NCI-H226 (cell line): ENCODE data around the gene GABBR2.
"Not testable (repeated sequence)": the region's sequence is repeated elsewhere in the genome, so short reads cannot be mapped to it uniquely, and the experiment has no call there.

ENCODE experiments used
- DNase-seq: peaks from one replicate; pipeline ENCODE4 v3.0.0-alpha.2; 2015

GABBR2 gene

GRCh38 chr9:98536542-98537173 is 172.1 kb downstream of the GABBR2 start:
- DNase-seq, result no peak

GRCh38 chr9:98533866-98534265 is 174.9 kb downstream of the GABBR2 start:
- no peak for DNase-seq

DNA sequence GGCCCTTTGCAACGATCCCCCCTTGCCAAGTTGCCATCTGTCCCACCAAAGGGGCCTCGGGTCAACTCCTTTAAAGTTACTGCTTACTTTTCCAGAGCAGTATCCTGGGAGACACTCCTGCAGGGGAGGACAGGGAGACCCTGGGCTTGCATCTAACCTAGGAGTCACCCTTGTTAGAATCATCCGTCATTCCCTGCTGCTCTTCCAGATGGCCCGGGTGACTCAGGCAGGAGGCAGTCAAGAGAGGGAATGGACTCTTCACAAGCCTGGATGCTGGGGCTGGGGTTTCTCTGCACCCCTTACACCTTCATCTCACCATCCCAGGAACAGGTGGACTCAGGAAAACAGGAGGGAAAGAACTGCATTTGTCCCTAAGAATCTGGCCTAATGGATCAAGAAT is 175.6 kb downstream of the GABBR2 start:
- no peak for DNase-seq

DNA sequence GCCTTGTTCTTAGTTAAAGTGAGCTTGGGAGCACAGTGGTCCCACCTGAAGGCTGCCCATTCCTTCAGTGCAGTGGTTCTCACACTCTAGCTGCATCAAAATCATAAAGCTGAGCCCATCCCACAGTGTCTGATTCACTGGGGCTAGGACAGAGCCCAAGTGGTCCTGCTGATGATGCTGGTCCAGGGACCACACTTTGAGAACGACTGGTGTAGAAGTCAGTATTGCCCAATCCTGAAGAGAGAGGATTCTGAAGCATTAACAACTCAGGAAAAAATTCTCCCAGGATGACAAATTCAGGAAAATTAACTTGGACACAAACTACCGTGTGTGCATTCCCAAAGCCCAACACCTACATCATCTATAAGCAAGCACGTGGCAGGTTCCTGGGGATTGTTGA is 176.2 kb downstream of the GABBR2 start:
- no peak for DNase-seq

DNA sequence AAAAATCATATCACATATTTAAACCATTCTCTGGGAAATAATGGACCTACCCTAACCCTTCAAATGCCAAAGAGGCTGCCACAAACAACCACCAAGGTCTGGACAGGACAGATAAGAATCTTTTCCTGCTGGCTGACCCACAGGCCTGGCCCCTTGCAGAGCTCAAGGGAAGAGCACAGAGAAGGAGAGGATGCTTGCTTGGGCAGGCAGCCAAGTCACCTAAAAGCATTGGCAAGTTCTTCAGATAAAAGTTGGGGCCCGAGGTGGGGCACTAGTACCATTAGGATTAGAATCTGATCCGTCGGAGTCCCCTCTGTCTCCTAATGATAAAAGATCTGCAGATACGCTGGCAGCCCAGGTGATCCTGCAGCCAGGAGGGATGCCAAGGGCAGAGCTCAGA is 176.6 kb downstream of the GABBR2 start:
- no peak for DNase-seq

DNA sequence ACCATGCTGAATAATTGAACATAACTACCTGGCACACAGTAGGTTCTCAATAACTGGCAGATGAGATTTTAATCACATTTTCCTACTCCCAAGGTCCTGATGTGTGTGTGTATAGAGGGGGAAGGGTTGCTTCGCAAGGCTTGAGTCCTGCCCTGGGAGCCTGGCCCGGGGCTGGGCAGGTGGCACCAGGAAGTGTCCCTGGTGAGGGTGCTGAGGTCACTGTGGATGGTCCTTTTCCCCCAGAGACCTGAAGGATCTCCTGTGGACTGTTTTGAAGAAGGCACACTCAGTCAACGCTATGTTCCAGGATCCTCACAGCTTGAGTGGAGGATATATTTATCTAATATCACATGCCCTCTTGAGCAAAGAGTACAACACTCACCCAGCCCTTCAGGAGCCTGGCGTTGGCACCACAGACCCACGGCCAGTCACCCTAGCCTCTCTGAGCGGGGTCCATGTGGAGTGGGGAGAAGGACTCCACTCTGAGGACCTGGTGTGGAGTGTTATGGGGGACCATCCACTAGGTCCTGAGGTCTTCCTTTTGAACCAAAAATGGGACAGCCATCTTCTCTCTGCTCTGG is 177.8 kb downstream of the GABBR2 start:
- DNase-seq, result no peak

DNA sequence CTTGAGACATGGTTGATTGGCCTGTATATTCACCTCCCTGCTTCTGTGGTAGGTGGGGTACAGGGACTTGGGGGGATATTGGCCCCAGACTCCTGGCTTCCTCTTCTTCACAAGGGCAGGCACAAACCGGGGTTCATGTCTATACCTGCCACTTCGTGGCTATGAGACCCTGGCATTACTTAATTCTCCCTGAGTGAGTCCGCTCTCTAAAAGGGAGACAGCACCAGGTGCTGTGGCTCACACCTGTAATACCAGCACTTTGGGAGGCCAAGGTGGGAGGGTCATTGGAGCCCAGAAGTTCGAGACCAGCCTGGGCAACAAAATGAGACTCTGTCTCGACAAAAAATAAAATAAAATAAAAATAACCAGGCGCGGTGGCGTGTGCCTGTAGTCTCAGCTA is 178.5 kb downstream of the GABBR2 start:
- DNase-seq, result no peak

DNA sequence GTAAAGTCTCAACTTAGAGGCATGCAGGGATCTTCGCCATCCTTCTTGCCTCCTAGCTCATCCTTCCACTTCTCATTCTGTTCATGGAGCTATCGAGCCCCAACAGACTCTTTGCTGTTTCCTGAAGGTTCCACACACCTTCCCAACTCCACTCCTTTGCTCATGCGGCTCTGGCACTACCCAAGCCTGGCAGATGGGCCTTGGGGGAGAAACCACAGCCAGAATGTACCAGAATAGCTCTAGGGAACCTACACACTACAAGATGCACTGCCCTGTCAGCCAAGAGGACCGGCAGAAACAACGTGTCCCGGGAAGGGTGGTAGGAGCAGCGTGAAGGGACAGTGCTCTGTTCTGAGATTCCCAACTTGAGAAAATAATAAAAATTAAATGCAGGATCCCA is 178.9 kb downstream of the GABBR2 start:
- no peak for DNase-seq

DNA sequence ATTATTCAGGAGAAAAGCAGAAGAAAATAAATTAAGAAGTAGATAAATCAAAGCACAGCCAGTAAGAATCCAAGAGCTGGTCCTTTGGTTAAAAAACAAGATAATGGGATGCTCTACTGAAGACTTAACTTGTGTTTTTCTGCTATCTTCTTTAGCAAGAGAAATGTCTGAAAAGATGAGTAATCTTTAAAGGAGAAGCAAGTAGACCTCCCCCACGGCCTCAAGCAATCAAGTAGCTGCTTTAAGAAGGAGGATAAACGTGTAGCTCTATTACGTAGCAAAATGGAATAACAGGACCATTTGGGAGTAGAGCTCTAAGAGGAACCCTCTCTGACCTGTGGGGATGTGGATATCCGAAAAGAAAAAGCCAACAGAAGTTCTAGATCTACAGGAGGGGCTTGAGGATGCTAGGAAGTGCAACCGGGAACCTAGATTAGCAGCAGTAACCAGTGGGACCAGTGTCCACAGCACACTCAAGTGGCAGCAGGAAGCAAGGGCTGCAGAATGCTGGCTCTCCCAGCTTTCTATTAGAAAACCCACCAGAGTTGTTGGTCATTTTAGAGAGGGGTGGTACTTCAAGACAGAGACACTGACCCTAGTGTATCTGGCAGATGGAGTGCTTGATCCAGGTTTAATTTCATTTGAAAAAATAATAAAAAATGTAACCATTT is 185.4 kb downstream of the GABBR2 start:
- DNase-seq, result peak; percentile 19

DNA sequence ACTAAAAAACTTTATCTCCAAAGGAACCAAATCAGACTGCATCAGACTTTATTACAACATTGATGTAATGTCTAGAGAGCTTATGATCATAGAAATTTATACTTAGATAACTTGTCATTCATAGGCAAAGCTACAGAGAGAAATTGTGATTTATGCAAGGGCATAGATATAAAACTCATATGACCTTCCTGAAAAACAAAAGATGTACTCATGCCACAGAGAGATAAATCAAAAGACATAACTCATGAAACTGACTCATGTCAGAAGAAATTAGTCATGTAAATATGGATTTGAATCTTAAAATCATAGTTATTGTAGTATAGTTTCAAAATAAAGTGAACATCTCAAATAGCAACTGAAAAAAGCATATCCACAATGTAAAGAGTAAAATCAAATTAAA is 186.2 kb downstream of the GABBR2 start:
- no peak for DNase-seq

DNA sequence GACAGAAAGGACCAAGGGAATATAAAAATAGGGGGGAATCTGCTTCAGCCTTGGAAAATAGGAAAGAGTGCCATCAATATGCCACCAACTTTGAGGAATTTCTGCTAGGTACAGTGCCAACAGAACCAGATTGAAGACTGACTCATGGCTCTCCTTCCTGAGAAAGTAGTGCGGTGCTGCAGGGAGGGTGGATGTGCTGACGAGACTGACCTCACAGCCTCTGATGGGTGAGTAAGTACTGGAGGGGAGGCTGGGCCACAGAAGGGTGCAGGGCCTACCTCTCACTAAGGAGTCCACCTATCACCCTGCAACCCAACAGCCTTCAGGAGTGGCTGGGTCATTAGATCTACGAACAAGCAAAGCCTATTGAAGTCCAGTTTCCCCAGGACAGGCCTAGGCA is 187.6 kb downstream of the GABBR2 start:
- peak; percentile 65 for DNase-seq

GRCh38 chr9:98520221-98520960 is 188.3 kb downstream of the GABBR2 start:
- no peak for DNase-seq

GRCh38 chr9:98519641-98520040 is 189.1 kb downstream of the GABBR2 start:
- DNase-seq, result no peak

DNA sequence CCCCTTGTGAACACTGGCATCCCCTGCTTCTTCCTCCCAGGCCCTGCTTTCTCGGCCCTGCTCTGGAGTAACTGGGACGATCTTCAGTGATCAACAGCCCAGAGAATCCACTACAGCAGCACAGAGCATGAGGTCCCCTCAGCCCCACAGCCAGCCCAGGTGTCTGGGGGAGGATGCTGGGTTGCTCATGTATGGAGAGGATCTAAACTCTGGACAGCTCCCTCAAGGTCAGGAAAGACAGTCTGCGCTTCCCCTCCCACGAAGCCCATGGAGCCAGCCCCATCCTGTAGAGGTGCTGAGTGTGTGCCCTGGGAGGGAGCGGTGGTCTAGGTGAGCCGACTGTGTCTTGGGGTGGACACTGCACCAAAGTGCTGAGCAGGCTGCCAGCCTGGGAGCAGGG is 190.2 kb downstream of the GABBR2 start:
- no peak for DNase-seq

- DNase-seq, result no peak
Measured at GRCh38 chr9:98517761-98518160, 191.0 kb downstream of the GABBR2 start.

DNA sequence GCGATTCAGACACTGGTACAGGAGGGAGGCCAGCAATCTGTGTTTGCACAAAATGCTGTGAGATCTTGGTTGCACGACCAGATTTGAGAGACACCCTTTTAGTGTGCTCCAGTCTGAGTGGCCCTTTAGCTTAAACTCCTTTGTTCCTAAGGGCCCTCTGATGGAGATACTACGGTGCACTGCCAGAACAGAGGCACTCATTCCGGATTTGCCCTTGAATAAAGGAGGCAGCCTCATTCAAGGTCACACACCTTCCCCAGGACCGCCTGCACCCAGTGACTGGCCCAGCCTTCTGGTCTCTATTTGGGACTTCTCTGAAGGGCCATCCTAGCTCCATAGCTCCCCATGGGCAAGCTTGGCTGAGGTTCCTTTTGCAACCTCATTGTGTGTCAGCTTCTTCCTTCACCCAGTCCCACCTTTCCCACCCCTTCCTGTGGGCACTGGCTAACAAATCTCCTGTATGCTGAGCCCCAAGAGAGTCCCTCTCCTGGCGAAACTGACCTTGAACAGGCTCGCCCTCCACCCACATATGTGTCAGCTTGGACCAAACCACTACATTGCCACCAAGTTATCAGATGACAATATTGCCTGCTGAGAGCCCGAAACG is 191.7 kb downstream of the GABBR2 start:
- DNase-seq, result no peak

DNA sequence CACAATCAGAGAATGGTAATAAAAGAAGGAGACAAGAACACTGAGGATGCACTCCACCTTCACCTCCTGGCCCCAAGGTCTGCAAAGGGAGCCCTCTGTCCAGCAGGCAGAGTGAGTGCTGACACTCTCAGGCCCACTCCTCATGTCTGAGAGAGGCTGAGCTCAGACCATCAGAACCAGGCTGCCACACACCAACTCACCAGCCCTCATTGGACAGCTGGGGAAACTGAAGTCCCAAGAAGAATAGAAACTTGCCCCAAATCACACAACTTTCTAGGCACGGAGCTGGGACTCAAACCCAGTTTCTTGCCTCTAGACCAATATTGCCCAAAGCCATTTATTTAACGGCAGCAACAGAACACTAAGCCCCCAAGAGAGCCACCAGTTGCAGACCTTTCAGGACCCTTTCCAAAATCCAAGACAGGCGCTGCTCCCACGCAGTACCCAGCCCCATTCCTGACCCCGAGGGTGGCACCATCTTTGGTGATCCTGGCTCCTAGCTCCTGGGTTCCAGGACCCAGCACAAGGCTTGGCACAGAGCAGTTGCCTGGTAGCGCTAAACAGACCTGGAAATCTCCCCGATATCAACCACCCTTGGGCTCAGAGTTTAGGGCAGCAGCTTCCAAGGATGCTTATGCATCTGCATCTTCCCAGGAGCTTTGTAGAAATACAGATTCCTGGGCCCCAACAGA is 192.4 kb downstream of the GABBR2 start:
- no peak for DNase-seq

DNA sequence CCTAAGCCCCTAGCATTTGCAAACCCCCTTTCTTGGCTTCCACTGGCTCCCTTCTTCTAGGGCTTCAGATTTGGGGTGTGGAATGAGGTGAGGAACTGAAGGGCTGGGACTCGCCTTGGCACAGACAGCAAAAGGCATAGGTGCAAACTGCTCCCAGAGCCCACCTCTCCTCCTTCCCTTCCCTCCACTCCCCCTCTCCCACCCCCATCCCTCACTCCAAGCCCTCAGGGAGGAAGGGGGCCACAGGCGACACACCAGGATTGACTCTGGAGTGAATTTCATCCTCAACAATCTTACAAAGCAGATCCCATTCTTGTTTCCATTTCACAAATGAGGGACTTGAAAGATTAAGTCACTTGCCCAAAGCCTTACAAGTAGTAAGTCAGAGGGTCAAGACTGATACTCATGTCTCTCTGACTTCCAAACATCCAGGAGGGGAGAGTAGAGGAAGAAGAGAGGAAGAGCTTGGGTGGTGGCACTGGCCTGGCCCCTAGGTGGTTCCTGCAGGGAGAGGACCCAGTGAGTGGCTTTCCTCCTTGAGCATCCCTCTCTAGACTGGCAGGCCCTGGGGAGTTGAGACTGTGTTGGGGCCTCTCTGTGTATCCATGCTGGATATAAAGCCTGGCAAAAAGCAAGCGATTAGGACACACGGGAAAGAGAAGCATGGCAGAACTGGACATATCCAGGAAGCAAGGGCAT is 193.1 kb downstream of the GABBR2 start:
- no peak for DNase-seq

GRCh38 chr9:98514841-98515240 is 193.9 kb downstream of the GABBR2 start:
- no peak for DNase-seq

DNA sequence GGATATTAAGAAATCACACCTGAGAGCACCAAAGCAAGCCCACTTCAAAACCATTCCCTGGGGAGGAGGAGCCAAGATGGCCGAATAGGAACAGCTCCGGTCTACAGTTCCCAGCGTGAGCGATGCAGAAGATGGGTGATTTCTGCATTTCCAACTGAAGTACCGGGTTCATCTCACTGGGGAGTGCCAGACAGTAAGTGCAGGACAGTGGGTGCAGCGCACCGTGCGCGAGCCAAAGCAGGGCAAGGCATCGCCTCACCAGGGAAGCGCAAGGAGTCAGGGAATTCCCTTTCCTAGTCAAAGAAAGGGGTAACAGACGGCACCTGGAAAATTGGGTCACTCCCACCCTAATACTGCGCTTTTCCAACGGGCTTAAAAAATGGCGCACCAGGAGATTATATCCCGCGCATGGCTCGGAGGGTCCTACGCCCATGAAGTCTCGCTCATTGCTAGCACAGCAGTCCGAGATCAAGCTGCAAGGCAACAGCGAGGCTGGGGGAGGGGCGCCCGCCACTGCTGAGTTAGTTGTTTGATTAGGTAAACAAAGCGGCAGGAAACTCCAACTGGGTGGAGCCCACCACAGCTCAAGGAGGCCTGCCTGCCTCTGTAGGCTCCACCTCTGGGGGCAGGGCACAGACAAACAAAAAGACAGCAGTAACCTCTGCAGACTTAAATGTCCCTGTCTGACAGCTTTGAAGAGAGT is 200.4 kb downstream of the GABBR2 start:
- not testable (repeated sequence) for DNase-seq

GRCh38 chr9:98506422-98507054 is 202.2 kb downstream of the GABBR2 start:
- DNase-seq, result no peak
